ENCODE results near the gene EPHX1.

The EPHX1 gene

GRCh38 chr1:225842788-225843425 is 33.0 kb downstream of the EPHX1 start:
- TF ChIP-seq TAF1 (IDR thresholded peaks at IDR 0.05; ENCODE audit: borderline replicate concordance, insufficient read depth, low read length), result no peak
- no peak for TF ChIP-seq REST (IDR thresholded peaks at IDR 0.05; ENCODE audit: insufficient read depth in 1 of 2, low read depth in 2 of 2, low read length in 2 of 2)
- TF ChIP-seq POLR2AphosphoS5 (IDR thresholded peaks at IDR 0.05; ENCODE audit: low read depth, low read length), result no peak
- TF ChIP-seq SIN3A (IDR thresholded peaks at IDR 0.05; ENCODE audit: borderline replicate concordance, insufficient read depth, low read length), result no peak
- no peak for TF ChIP-seq FOXP2 (optimal IDR thresholded peaks at IDR 0.05; ENCODE audit: borderline replicate concordance, extremely low read depth, extremely low read length, insufficient read depth)

DNA sequence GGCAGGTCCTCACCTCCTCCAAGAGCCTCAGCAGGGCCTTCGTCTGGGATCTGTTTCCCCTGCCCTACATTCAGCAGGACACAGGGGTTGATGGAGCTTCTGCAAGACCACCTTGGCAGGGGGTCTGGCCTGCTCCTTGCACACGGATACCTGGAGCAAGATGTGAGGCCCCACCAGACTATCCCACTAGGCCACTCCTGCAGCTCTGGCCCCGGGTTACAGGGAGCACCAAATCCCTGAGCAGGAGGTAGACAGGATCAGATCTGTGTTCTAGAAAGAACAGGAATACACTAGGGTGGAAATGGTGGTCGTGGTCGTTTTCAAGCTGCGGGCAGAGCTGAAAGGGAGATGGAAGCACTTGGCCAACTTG is 33.5 kb downstream of the EPHX1 start:
- TF ChIP-seq REST (IDR thresholded peaks at IDR 0.05; ENCODE audit: insufficient read depth in 1 of 2, low read depth in 2 of 2, low read length in 2 of 2) (no peak), TAF1 (IDR thresholded peaks at IDR 0.05; ENCODE audit: borderline replicate concordance, insufficient read depth, low read length) (no peak), POLR2AphosphoS5 (IDR thresholded peaks at IDR 0.05; ENCODE audit: low read depth, low read length) (no peak), SIN3A (IDR thresholded peaks at IDR 0.05; ENCODE audit: borderline replicate concordance, insufficient read depth, low read length) (no peak), FOXP2 (optimal IDR thresholded peaks at IDR 0.05; ENCODE audit: borderline replicate concordance, extremely low read depth, extremely low read length, insufficient read depth) (no peak)

- TF ChIP-seq FOXP2 (optimal IDR thresholded peaks at IDR 0.05; ENCODE audit: borderline replicate concordance, extremely low read depth, extremely low read length, insufficient read depth) (no peak), POLR2AphosphoS5 (IDR thresholded peaks at IDR 0.05; ENCODE audit: low read depth, low read length) (no peak), SIN3A (IDR thresholded peaks at IDR 0.05; ENCODE audit: borderline replicate concordance, insufficient read depth, low read length) (no peak), TAF1 (IDR thresholded peaks at IDR 0.05; ENCODE audit: borderline replicate concordance, insufficient read depth, low read length) (no peak), REST (IDR thresholded peaks at IDR 0.05; ENCODE audit: insufficient read depth in 1 of 2, low read depth in 2 of 2, low read length in 2 of 2) (no peak)
Measured at GRCh38 chr1:225844236-225845061, 34.5 kb downstream of the EPHX1 start.

DNA sequence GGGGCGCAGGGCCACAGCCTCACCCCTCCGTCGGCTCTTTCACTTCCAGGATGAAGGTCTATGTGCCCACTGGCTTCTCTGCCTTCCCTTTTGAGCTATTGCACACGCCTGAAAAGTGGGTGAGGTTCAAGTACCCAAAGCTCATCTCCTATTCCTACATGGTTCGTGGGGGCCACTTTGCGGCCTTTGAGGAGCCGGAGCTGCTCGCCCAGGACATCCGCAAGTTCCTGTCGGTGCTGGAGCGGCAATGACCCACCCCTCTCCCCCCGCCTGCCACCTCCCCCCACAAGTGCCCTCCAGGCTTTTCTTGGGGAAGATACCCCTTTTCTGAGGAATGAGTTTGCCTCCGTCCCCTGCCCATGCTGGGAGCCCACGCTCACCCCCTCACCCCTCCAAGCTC is 35.2 kb downstream of the EPHX1 start:
- TF ChIP-seq TAF1 (IDR thresholded peaks at IDR 0.05; ENCODE audit: borderline replicate concordance, insufficient read depth, low read length) (no peak), POLR2AphosphoS5 (IDR thresholded peaks at IDR 0.05; ENCODE audit: low read depth, low read length) (no peak)

GRCh38 chr1:225845571-225846259 is 35.8 kb downstream of the EPHX1 start:
- TF ChIP-seq TAF1 (IDR thresholded peaks at IDR 0.05; ENCODE audit: borderline replicate concordance, insufficient read depth, low read length), result no peak
- TF ChIP-seq SIN3A (IDR thresholded peaks at IDR 0.05; ENCODE audit: borderline replicate concordance, insufficient read depth, low read length), result no peak
- TF ChIP-seq FOXP2 (optimal IDR thresholded peaks at IDR 0.05; ENCODE audit: borderline replicate concordance, extremely low read depth, extremely low read length, insufficient read depth), result no peak
- TF ChIP-seq POLR2AphosphoS5 (IDR thresholded peaks at IDR 0.05; ENCODE audit: low read depth, low read length), result no peak
